Natural killer cell (primary cell): ENCODE results near the gene UBQLN1. TPM values are rescaled to one million over a fixed set of nuclear protein-coding genes. Genes with fewer than 3 reads are reported as not detected.

Experiments used
- ATAC-seq, 3 donors: fragments of 150-1000 bp in 2 of 3; fragments of 200-7000 bp in 1 of 3; cut with Tn5 transposase; 1 replicate in 1 of 3; 2 replicates in 2 of 3; pipeline ENCODE4 v1.10.0; 2021; ENCODE audit warnings: mild to moderate bottlenecking in 2 of 3, moderate library complexity in 2 of 3
- DNase-seq, 2 donors: peaks; one replicate each; pipeline versions ENCODE4 v3.0.0 to v3.0.0-alpha.2; 2013 to 2021; ENCODE audit warnings: mixed read lengths in 1 of 2
- H3K27ac ChIP-seq: one replicate; pipeline ENCODE4 v1.5.1; 2013; ENCODE audit warnings: mild to moderate bottlenecking, low read length
- H3K27me3 ChIP-seq: one replicate; pipeline ENCODE4 v1.6.1; 2013; ENCODE audit warnings: low read length; ENCODE audit not compliant: control insufficient read depth, insufficient read depth
- H3K36me3 ChIP-seq: one replicate; pipeline ENCODE4 v1.6.1; 2013; ENCODE audit warnings: low read length; ENCODE audit not compliant: control insufficient read depth, insufficient read depth
- H3K4me1 ChIP-seq: one replicate; pipeline ENCODE4 v1.6.1; 2013; ENCODE audit warnings: low read length; ENCODE audit not compliant: control insufficient read depth, insufficient read depth
- H3K4me3 ChIP-seq: one replicate; pipeline ENCODE4 v1.5.1; 2013; ENCODE audit warnings: low read length
- H3K9me3 ChIP-seq: one replicate; pipeline ENCODE4 v1.6.1; 2013; ENCODE audit warnings: low read length; ENCODE audit not compliant: control insufficient read depth, insufficient read depth
- H3K27ac Mint-ChIP-seq, 2 donors: one replicate each; pipeline ENCODE4 v1.8.0; 2022; ENCODE audit warnings: mild to moderate bottlenecking in 2 of 2, mixed read lengths in 2 of 2, moderate library complexity in 1 of 2
- H3K27me3 Mint-ChIP-seq, 2 donors: one replicate each; pipeline ENCODE4 v1.8.0; 2022; ENCODE audit warnings: low read depth in 2 of 2, mixed read lengths in 2 of 2
- H3K36me3 Mint-ChIP-seq: one replicate; pipeline ENCODE4 v1.8.0; 2022; ENCODE audit warnings: mixed read lengths
- H3K4me1 Mint-ChIP-seq, 2 donors: one replicate each; pipeline ENCODE4 v1.8.0; 2022; ENCODE audit warnings: mixed read lengths in 2 of 2
- H3K4me3 Mint-ChIP-seq: one replicate; pipeline ENCODE4 v1.8.0; 2022; ENCODE audit warnings: mild to moderate bottlenecking, moderate library complexity, mixed read lengths
- H3K9me3 Mint-ChIP-seq, 2 donors: one replicate each; pipeline ENCODE4 v1.8.0; 2022; ENCODE audit warnings: mixed read lengths in 2 of 2
- WGBS: methylation state at CpG from one replicate; pipeline ENCODE4 v1.1.7; 2013; ENCODE audit warnings: missing lambda C conversion rate; ENCODE audit not compliant: insufficient coverage; 5-methylcytosine and 5-hydroxymethylcytosine counted together
- intact Hi-C: fragments of 100-400 bp; cut with micrococcal nuclease; formaldehyde crosslinking; loops from one replicate; pipeline ENCODE4 v1.14.2; 2022
- total RNA-seq, 4 donors: library from RNA; stranded (reverse); fragments of 120-200 nt in 1 of 4; gene quantifications; one replicate each; pipeline versions ENCODE4 v1.2.3 to v1.2.4, GENCODE V29; 2013 to 2022
- TF ChIP-seq, protein P1 (sequence below): fragments of 200-600 bp; IDR thresholded peaks from one replicate; pipeline ENCODE4 v1.8.0; 2022; ENCODE audit warnings: antibody characterized with exemption

Gene UBQLN1
- total RNA-seq, 3 donors from 2014 or later (not counting 1 experiment from before 2014, with no cell fraction given): 137 to 151 (median 141) TPM

- Histone ChIP-seq H3K27me3 (no peaks in the 10 kb centered on the region), H3K27ac (peak overlapping the region; percentile 81), H3K4me1 (peaks cover 20% of the 10 kb centered on the region), H3K9me3 (no peaks in the 10 kb centered on the region), H3K4me3 (peak overlapping the region; percentile 72), H3K36me3 (peaks cover 5% of the 10 kb centered on the region)
- Mint-ChIP-seq H3K27me3 (peaks cover 0 to 4% of the 10 kb centered on the region in 2 donors), H3K4me1 (peaks cover 24 to 32% of the 10 kb centered on the region in 2 donors), H3K27ac (peak overlapping the region; percentile 90 to 96), H3K36me3 (no peaks in the 10 kb centered on the region), H3K4me3 (peak overlapping the region; percentile 97), H3K9me3 (no peaks in the 10 kb centered on the region)
- 0% methylated on average over 2 of the region's 5 CpGs for WGBS
- ATAC-seq (peak; percentile 19 to 40 (median 29)), DNase-seq (peak in 1 of 2 donors; percentile 50)
- TF ChIP-seq, protein P1, sequence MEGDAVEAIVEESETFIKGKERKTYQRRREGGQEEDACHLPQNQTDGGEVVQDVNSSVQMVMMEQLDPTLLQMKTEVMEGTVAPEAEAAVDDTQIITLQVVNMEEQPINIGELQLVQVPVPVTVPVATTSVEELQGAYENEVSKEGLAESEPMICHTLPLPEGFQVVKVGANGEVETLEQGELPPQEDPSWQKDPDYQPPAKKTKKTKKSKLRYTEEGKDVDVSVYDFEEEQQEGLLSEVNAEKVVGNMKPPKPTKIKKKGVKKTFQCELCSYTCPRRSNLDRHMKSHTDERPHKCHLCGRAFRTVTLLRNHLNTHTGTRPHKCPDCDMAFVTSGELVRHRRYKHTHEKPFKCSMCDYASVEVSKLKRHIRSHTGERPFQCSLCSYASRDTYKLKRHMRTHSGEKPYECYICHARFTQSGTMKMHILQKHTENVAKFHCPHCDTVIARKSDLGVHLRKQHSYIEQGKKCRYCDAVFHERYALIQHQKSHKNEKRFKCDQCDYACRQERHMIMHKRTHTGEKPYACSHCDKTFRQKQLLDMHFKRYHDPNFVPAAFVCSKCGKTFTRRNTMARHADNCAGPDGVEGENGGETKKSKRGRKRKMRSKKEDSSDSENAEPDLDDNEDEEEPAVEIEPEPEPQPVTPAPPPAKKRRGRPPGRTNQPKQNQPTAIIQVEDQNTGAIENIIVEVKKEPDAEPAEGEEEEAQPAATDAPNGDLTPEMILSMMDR: no peak
- intact Hi-C loops: loop anchor here (1.0 to 5.0 kb wide), 2 partner anchors 85 to 194 kb away; partner anchors contain the start of gene GKAP1
Observed at GRCh38 chr9:83623679-83624076, 84.1 kb downstream of the UBQLN1 start.

GRCh38 chr9:83622939-83623678, 84.6 kb downstream of the UBQLN1 start, which contains the start of gene IDNK:
IDNK (plus strand) TSS chr9:83623143; CDS start chr9:83623172, 29 bp downstream.
- Histone ChIP-seq H3K27me3 (no peaks in the 10 kb centered on the region), H3K4me1 (peaks cover 20% of the 10 kb centered on the region), H3K9me3 (no peaks in the 10 kb centered on the region), H3K36me3 (peaks cover 5% of the 10 kb centered on the region), H3K27ac (peak within 1 kb of the TSS; percentile 81), H3K4me3 (peak within 1 kb of the TSS; percentile 72)
- ATAC-seq: peak; percentile 90 to 93 (median 90)
- TF ChIP-seq, protein P1: no peak
- intact Hi-C loops: loop anchor here (1.0 to 5.0 kb wide), 2 partner anchors 85 to 194 kb away; partner anchors contain the start of gene GKAP1
- DNase-seq: peak; percentile 58 to 81
- Mint-ChIP-seq H3K4me1 (peaks cover 24 to 32% of the 10 kb centered on the region in 2 donors), H3K27me3 (peaks cover 0 to 4% of the 10 kb centered on the region in 2 donors), H3K4me3 (peak within 1 kb of the TSS; percentile 97), H3K9me3 (no peaks in the 10 kb centered on the region), H3K36me3 (no peaks in the 10 kb centered on the region), H3K27ac (peak within 1 kb of the TSS; percentile 90 to 96)
- WGBS: under 1% methylated on average over 78 of the region's 79 CpGs

DNA sequence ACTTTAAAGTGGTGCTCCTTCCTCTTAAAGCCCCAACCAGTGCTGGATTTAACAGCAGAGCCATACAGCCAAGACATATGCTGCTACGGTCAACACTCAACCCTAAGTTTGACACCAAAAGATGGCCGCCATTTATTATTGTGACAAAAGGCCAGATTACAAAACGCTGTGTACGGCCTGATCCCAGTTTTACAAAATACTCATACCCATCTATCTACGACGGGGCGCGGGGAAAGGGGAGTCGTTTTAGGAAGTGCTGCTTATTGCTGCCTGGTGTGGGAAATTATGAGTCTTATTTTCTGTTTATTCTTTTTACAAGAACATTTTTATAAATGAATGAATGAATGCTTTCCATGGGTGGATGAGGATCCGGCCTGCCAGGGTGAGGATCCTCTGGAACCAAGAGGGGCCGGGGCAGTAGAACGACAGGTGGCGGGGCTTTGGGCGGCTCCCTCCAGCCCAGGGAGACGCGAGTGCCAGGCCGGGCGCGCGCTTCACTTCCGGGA, 85.3 kb downstream of the UBQLN1 start:
- H3K36me3 ChIP-seq: peaks cover 2% of the 10 kb centered on the region
- H3K4me3 Mint-ChIP-seq: peak overlapping the region; percentile 97
- DNase-seq: no peak
- peaks cover 0 to 4% of the 10 kb centered on the region in 2 donors for H3K27me3 Mint-ChIP-seq
- intact Hi-C loops: loop anchor here (5.0 kb wide), 1 partner anchor 195 kb away; the partner anchor contains the start of gene GKAP1
- no peaks in the 10 kb centered on the region for H3K36me3 Mint-ChIP-seq
- H3K27ac Mint-ChIP-seq: peak overlapping the region; percentile 90 to 96
- peak overlapping the region; percentile 72 for H3K4me3 ChIP-seq
- H3K4me1 Mint-ChIP-seq: peaks cover 24 to 32% of the 10 kb centered on the region in 2 donors
- H3K9me3 ChIP-seq: no peaks in the 10 kb centered on the region
- ATAC-seq: peak; percentile 57 to 62 (median 58)
- 11% methylated on average over 14 of the region's 21 CpGs for WGBS
- peaks cover 20% of the 10 kb centered on the region for H3K4me1 ChIP-seq
- TF ChIP-seq, protein P1: no peak
- H3K27me3 ChIP-seq: no peaks in the 10 kb centered on the region
- peak overlapping the region; percentile 81 for H3K27ac ChIP-seq
- H3K9me3 Mint-ChIP-seq: no peaks in the 10 kb centered on the region
